Measurements from ENCODE around the gene EEF1G. TPM values are rescaled to one million over a fixed set of nuclear protein-coding genes. Genes with fewer than 3 reads are reported as not detected.

The EEF1G gene
- total RNA-seq, 4 donors from 2014 or later, result 1,334 to 1,814 (median 1,607) TPM

GRCh38 chr11:62536301-62536957 lies 37.3 kb downstream of the EEF1G start:
- Histone ChIP-seq H3K27me3 (no peaks in the 10 kb centered on the region), H3K36me3 (peaks cover 40 to 45% of the 10 kb centered on the region in 2 donors), H3K9me3 (no peaks in the 10 kb centered on the region), H3K4me1 (peaks cover 21 to 42% of the 10 kb centered on the region in 2 donors), H3K27ac (no peak overlapping the region), H3K4me3 (replicated peaks in 1 of 3) (no peak overlapping the region)
- DNase-seq, result no peak
- TF ChIP-seq, protein P1, sequence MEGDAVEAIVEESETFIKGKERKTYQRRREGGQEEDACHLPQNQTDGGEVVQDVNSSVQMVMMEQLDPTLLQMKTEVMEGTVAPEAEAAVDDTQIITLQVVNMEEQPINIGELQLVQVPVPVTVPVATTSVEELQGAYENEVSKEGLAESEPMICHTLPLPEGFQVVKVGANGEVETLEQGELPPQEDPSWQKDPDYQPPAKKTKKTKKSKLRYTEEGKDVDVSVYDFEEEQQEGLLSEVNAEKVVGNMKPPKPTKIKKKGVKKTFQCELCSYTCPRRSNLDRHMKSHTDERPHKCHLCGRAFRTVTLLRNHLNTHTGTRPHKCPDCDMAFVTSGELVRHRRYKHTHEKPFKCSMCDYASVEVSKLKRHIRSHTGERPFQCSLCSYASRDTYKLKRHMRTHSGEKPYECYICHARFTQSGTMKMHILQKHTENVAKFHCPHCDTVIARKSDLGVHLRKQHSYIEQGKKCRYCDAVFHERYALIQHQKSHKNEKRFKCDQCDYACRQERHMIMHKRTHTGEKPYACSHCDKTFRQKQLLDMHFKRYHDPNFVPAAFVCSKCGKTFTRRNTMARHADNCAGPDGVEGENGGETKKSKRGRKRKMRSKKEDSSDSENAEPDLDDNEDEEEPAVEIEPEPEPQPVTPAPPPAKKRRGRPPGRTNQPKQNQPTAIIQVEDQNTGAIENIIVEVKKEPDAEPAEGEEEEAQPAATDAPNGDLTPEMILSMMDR (IDR thresholded peaks at IDR 0.05), result no peak
- no peak for TF ChIP-seq POLR2A (IDR thresholded peaks at IDR 0.05)
- intact Hi-C loops (cut with DNase I), result no loop called here
- WGBS, 2 donors, result 54 to 73% methylated on average over 21 of the region's 21 CpGs

GRCh38 chr11:62535802-62536201 lies 37.9 kb downstream of the EEF1G start:
- peaks cover 21 to 37% of the 10 kb centered on the region in 2 donors for H3K4me1 ChIP-seq
- no peaks in the 10 kb centered on the region for H3K27me3 ChIP-seq
- no peaks in the 10 kb centered on the region for H3K9me3 ChIP-seq
- TF ChIP-seq, protein P1 (IDR thresholded peaks at IDR 0.05), result no peak
- no peak for TF ChIP-seq POLR2A (IDR thresholded peaks at IDR 0.05)
- intact Hi-C loops (cut with DNase I), result no loop called here
- 82 to 84% methylated on average over 11 to 12 of the region's 12 CpGs for WGBS, 2 donors
- no peak overlapping the region for H3K27ac ChIP-seq
- no peak overlapping the region for H3K4me3 ChIP-seq (replicated peaks in 1 of 3)
- no peak for DNase-seq
- H3K36me3 ChIP-seq, result peaks cover 46 to 52% of the 10 kb centered on the region in 2 donors

- 93 to 94% methylated on average over 18 of the region's 19 CpGs for WGBS, 2 donors
- Histone ChIP-seq H3K4me1 (peaks cover 13 to 29% of the 10 kb centered on the region in 2 donors), H3K4me3 (replicated peaks in 1 of 3) (no peak overlapping the region), H3K27ac (no peak overlapping the region), H3K27me3 (no peaks in the 10 kb centered on the region), H3K9me3 (no peaks in the 10 kb centered on the region), H3K36me3 (peaks cover 54 to 56% of the 10 kb centered on the region in 2 donors)
- no peak for TF ChIP-seq POLR2A (IDR thresholded peaks at IDR 0.05)
- TF ChIP-seq, protein P1 (IDR thresholded peaks at IDR 0.05), result no peak
- no peak for DNase-seq
- intact Hi-C loops (cut with DNase I), result no loop called here
Observed at GRCh38 chr11:62534779-62535545, 38.7 kb downstream of the EEF1G start.

DNA sequence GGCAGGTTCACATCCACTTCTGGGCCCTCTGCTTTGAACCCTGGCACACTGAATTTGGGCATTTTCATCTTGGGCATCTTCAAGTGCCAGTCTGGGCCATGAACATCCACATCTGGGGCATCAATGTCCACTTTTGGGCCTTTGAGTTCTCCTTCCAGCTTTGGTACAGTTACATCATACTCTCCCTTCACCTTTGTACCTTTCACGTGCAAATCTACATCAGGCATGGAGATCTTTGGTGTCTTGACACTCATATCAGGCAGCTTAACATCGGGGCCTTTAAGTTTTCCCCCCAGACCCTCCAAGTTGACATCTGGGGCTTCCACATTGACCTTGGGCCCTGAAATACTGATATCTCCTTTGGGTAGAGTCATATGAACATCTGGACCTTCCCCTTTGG lies 41.6 kb downstream of the EEF1G start:
- 91 to 98% methylated on average over 2 of the region's 2 CpGs for WGBS, 2 donors
- Histone ChIP-seq H3K36me3 (peaks cover 59 to 62% of the 10 kb centered on the region in 2 donors), H3K4me1 (peaks cover 0 to 6% of the 10 kb centered on the region in 2 donors)

More for the DNA sequence above, 41.6 kb downstream of the EEF1G start:
- no peak for TF ChIP-seq POLR2A (IDR thresholded peaks at IDR 0.05)
- TF ChIP-seq, protein P1 (IDR thresholded peaks at IDR 0.05), result no peak
- intact Hi-C loops (cut with DNase I), result no loop called here
- H3K4me3 ChIP-seq (replicated peaks in 1 of 3), result no peak overlapping the region
- no peaks in the 10 kb centered on the region for H3K9me3 ChIP-seq
- H3K27ac ChIP-seq, result no peak overlapping the region
- no peak for DNase-seq
- H3K27me3 ChIP-seq, result no peaks in the 10 kb centered on the region
